HCT116 (cell line): Measurements from ENCODE around the gene ERMN. TPM values are rescaled to one million over a fixed set of nuclear protein-coding genes. Genes with fewer than 3 reads are reported as not detected.
A peak's percentile ranks its signal among the peaks of the same experiment; 100 is the strongest.

Experiments
- ATAC-seq: fragments of 200-7000 bp; cut with Tn5 transposase; 2 replicates; pipeline ENCODE4 v1.9.1; 2020; ENCODE audit warnings: mild to moderate bottlenecking, moderate library complexity
- BruUV-seq: library from RNA; stranded (reverse); fragments of 400-500 nt; replicated peaks from 2 replicates; lab custom pipeline; 2021; lab: Mats Ljungman, UMichigan
- CTCF ChIA-PET: fragments of 300-600 bp; sonication (Branson Sonifier 250); formaldehyde crosslinking; loops from one replicate; lab custom pipeline; 2021; ENCODE audit warnings: antibody characterized with exemption; lab: Charles Lee
- POLR2A ChIA-PET: fragments of 300-600, 350-600 bp; sonication (Branson Sonifier 250); formaldehyde crosslinking; loops from one replicate; lab custom pipeline; 2021; ENCODE audit warnings: antibody characterized with exemption; lab: Charles Lee
- RAD21 ChIA-PET, 2 experiments: fragments of 300-600 bp; sonication (Branson Sonifier 250); formaldehyde crosslinking; loops; one replicate each; lab custom pipeline; 2023; ENCODE audit warnings: low total read pairs in 2 of 2; ENCODE audit not compliant: uncharacterized antibody in 2 of 2, unreplicated experiment in 2 of 2, low non-redundant PET in 1 of 2; lab: Charles Lee
- DNase-seq: peaks from one replicate; pipeline ENCODE4 v3.0.0-alpha.2; 2010; ENCODE audit warnings: low read depth, low spot score
- H2AFZ ChIP-seq: fragments of 200-600 bp; shearing (Covaris generic), sonication (generic); 2 replicates; pipeline ENCODE4 v1.6.1; 2017; ENCODE audit warnings: low read depth, mixed run types, mixed read lengths, antibody characterized with exemption, low read length; ENCODE audit not compliant: poor library complexity, severe bottlenecking
- H3K27ac ChIP-seq: 2 replicates; pipeline ENCODE4 v1.5.1; 2012; ENCODE audit warnings: low read depth, low read length
- H3K27me3 ChIP-seq: fragments of 200-600 bp; sonication (generic); 2 replicates; pipeline ENCODE4 v1.6.1; 2016; ENCODE audit warnings: mixed run types, low read length, mixed read lengths; ENCODE audit not compliant: insufficient read depth
- H3K36me3 ChIP-seq, 2 experiments: fragments of 200-500 bp in 1 of 2; fragments of 200-600 bp in 1 of 2; sonication (Bioruptor generic) in 1 of 2; sonication (generic) in 1 of 2; 2 replicates each; pipeline versions ENCODE4 v1.5.1 to v1.6.1; 2014 to 2016; ENCODE audit warnings: low read length in 2 of 2, inconsistent platforms in 1 of 2, mixed read lengths in 1 of 2, mixed run types in 1 of 2; ENCODE audit not compliant: insufficient read depth in 2 of 2, control insufficient read depth in 1 of 2
- H3K4me1 ChIP-seq, 2 experiments: fragments of 200-600 bp in 1 of 2; sonication (generic) in 1 of 2; 2 replicates each; pipeline versions ENCODE4 v1.5.1 to v1.6.1; 2012 to 2017; ENCODE audit warnings: low read length in 2 of 2, inconsistent platforms in 1 of 2, mild to moderate bottlenecking in 1 of 2, mixed read lengths in 1 of 2, mixed run types in 1 of 2, moderate library complexity in 1 of 2; ENCODE audit not compliant: insufficient read depth in 2 of 2, control insufficient read depth in 1 of 2
- H3K4me2 ChIP-seq: fragments of 200-600 bp; sonication (generic); 2 replicates; pipeline ENCODE4 v1.6.1; 2017; ENCODE audit warnings: mixed run types, low read length, mixed read lengths
- H3K4me3 ChIP-seq, 2 experiments: fragments of 200-600 bp in 1 of 2; sonication (generic) in 1 of 2; replicated peaks in 1 of 2; 2 replicates each; pipeline ENCODE4 v1.5.1; 2011 to 2016; ENCODE audit warnings: low read length in 2 of 2, control low read depth in 1 of 2, low read depth in 1 of 2, mild to moderate bottlenecking in 1 of 2, mixed read lengths in 1 of 2, mixed run types in 1 of 2
- H3K79me2 ChIP-seq: fragments of 200-600 bp; sonication (generic); 2 replicates; pipeline ENCODE4 v1.6.1; 2017; ENCODE audit warnings: mild to moderate bottlenecking, mixed run types, low read length, moderate library complexity, mixed read lengths; ENCODE audit not compliant: insufficient read depth
- H3K9ac ChIP-seq: fragments of 200-600 bp; sonication (generic); 2 replicates; pipeline ENCODE4 v1.6.1; 2016; ENCODE audit warnings: low read length, mixed read lengths
- H3K9me2 ChIP-seq: fragments of 200-600 bp; sonication (generic), shearing (Covaris generic); 2 replicates; pipeline ENCODE4 v1.6.1; 2017; ENCODE audit warnings: mixed run types, mild to moderate bottlenecking, moderate library complexity; ENCODE audit not compliant: insufficient read depth
- H3K9me3 ChIP-seq, 2 experiments: fragments of 200-500 bp in 1 of 2; fragments of 200-600 bp in 1 of 2; sonication (Bioruptor generic) in 1 of 2; sonication (generic) in 1 of 2; 2 replicates each; pipeline ENCODE4 v1.6.1; 2014 to 2017; ENCODE audit warnings: low read length in 2 of 2, mixed read lengths in 2 of 2, inconsistent platforms in 1 of 2, low read depth in 1 of 2, mild to moderate bottlenecking in 1 of 2, mixed run types in 1 of 2, moderate library complexity in 1 of 2; ENCODE audit not compliant: control insufficient read depth in 1 of 2, insufficient read depth in 1 of 2
- H4K20me1 ChIP-seq: fragments of 200-600 bp; sonication (generic), shearing (Covaris generic); 2 replicates; pipeline ENCODE4 v1.6.1; 2017; ENCODE audit warnings: mixed run types, mild to moderate bottlenecking, moderate library complexity; ENCODE audit not compliant: insufficient read depth
- CEBPB ChIP-seq: IDR thresholded peaks from 2 replicates; pipeline ENCODE4 v1.6.1; 2012; ENCODE audit warnings: low read depth
- CTCF ChIP-seq, 3 experiments: fragments of 200-600 bp in 1 of 3; sonication (generic) in 1 of 3; IDR thresholded peaks in 2 of 3; conservative IDR thresholded peaks in 1 of 3; 2 replicates each; pipeline ENCODE4 v1.5.1; 2012 to 2017; ENCODE audit warnings: low read depth in 2 of 3, low read length in 2 of 3, antibody characterized with exemption in 1 of 3, borderline replicate concordance in 1 of 3, control low read depth in 1 of 3, mild to moderate bottlenecking in 1 of 3, mixed read lengths in 1 of 3, mixed run types in 1 of 3, moderate library complexity in 1 of 3; ENCODE audit not compliant: insufficient read depth in 1 of 3
- EZH2phosphoT487 ChIP-seq: fragments of 200-600 bp; IDR thresholded peaks from 2 replicates; pipeline ENCODE4 v1.6.1; 2018; ENCODE audit warnings: antibody characterized with exemption, borderline replicate concordance
- FOSL1 ChIP-seq: IDR thresholded peaks from 2 replicates; pipeline ENCODE4 v1.6.1; 2012; ENCODE audit warnings: low read depth
- JUND ChIP-seq: IDR thresholded peaks from 2 replicates; pipeline ENCODE4 v1.6.1; 2012
- POLR2AphosphoS5 ChIP-seq: IDR thresholded peaks from 2 replicates; pipeline ENCODE4 v1.6.1; 2011; ENCODE audit warnings: mild to moderate bottlenecking, low read depth, low read length, moderate library complexity
- REST ChIP-seq: IDR thresholded peaks from 2 replicates; pipeline ENCODE4 v1.6.1; 2012; ENCODE audit warnings: low read depth
- YY1 ChIP-seq: IDR thresholded peaks from 2 replicates; pipeline ENCODE4 v1.6.1; 2011; ENCODE audit warnings: low read length, low read depth, moderate library complexity, mild to moderate bottlenecking; ENCODE audit not compliant: insufficient replicate concordance; ENCODE audit errors: extremely low read depth
- intact Hi-C: fragments of 100-400 bp; cut with micrococcal nuclease; formaldehyde crosslinking; loops from 2 replicates; pipeline ENCODE4 v1.10.0; 2022
- total RNA-seq: library from RNA; stranded (reverse); gene quantifications from one replicate; pipeline ENCODE4 v1.2.1, GENCODE V29; 2021; ENCODE audit not compliant: unreplicated experiment

The ERMN gene
- total RNA-seq, 1 experiment from 2014 or later, result not detected

- CTCF ChIA-PET, result interaction anchor here (0.6 to 4.1 kb wide), 12 partner anchors 10 to 1954 kb away, joined by 3 to 59 read pairs (median 4); partner anchors contain the start of gene ACVR1C
- H3K27ac ChIP-seq, result no peak overlapping the region
- TF ChIP-seq CTCF (IDR thresholded peaks at IDR 0.05 in 2 of 3, conservative IDR thresholded peaks at IDR 0.05 in 1 of 3; ENCODE audit: borderline replicate concordance in 1 of 3, insufficient read depth in 1 of 3, low read depth in 2 of 3, low read length in 2 of 3), result no peak
- no peak for TF ChIP-seq YY1
- TF ChIP-seq CEBPB, result no peak
- TF ChIP-seq JUND, result no peak
- TF ChIP-seq POLR2AphosphoS5, result no peak
- TF ChIP-seq REST, result no peak
- no peak for TF ChIP-seq FOSL1
- TF ChIP-seq EZH2phosphoT487, result no peak
Measured at GRCh38 chr2:157327200-157327599, 1.6 kb upstream of the ERMN start.

More at GRCh38 chr2:157327200-157327599, 1.6 kb upstream of the ERMN start:
- ATAC-seq, result peak; percentile 7; the same call in 1 of the 2 replicates
- H3K9me2 ChIP-seq, result no peaks in the 10 kb centered on the region
- no peaks in the 10 kb centered on the region for H3K4me1 ChIP-seq
- no peak overlapping the region for H3K4me3 ChIP-seq
- H4K20me1 ChIP-seq, result no peaks in the 10 kb centered on the region
- no peaks in the 10 kb centered on the region for H3K27me3 ChIP-seq
- POLR2A ChIA-PET, result no interaction called here
- DNase-seq, result no peak
- no peaks in the 10 kb centered on the region for H3K79me2 ChIP-seq
- RAD21 ChIA-PET, result interaction anchor here (0.7 to 1.4 kb wide), 4 partner anchors 9 to 165 kb away, joined by 3 to 4 read pairs (median 3); no protein-coding TSS in a partner anchor
- no peaks in the 10 kb centered on the region for H3K9me3 ChIP-seq
- H3K4me2 ChIP-seq, result no peak overlapping the region
- no peaks in the 10 kb centered on the region for H3K36me3 ChIP-seq
- no TSS peak for BruUV-seq
- no peak overlapping the region for H3K9ac ChIP-seq
- intact Hi-C loops, result loop anchor here (1.0 to 10.0 kb wide), 2 partner anchors 683 to 1952 kb away; no protein-coding TSS in a partner anchor
- H2AFZ ChIP-seq, result peak overlapping the region; percentile 73
